Measurements from ENCODE around the gene MRPL14. TPM values are rescaled to one million over a fixed set of nuclear protein-coding genes. Genes with fewer than 3 reads are reported as not detected.

MRPL14 gene
- total RNA-seq, 2 experiments from 2014 or later, result 10.4 to 11.5 TPM

DNA sequence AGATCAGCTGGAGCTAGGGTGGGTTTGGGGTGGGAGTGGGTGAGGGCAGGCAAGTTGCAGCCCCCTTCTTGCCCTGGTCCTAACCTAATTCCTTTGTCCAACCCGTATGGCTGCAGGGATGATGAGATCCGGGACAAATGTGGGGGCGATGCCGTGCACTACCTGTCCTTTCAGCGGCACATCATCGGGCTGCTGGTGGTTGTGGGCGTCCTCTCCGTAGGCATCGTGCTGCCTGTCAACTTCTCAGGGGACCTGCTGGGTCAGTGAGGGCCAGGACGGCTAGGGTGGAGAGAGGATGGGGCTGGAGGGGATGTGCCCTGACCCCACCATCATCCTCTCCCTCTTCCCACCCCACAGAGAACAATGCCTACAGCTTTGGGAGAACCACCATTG lies 12.1 kb upstream of the MRPL14 start:
- Histone ChIP-seq H3K4me3 (ENCODE audit: low read length) (no peak overlapping the region), H3K27ac (ENCODE audit: low read depth in 1 of 2, low read length in 2 of 2) (no peak overlapping the region), H3K9me3 (ENCODE audit: control insufficient read depth in 1 of 2, insufficient read depth in 1 of 2, low read length in 2 of 2) (no peaks in the 10 kb centered on the region), H3K36me3 (ENCODE audit: insufficient read depth, low read length) (peaks cover 33% of the 10 kb centered on the region), H3K27me3 (ENCODE audit: control insufficient read depth in 1 of 2, insufficient read depth in 2 of 2, low read length in 2 of 2) (no peaks in the 10 kb centered on the region), H3K4me1 (ENCODE audit: insufficient read depth, low read length) (no peaks in the 10 kb centered on the region)
- ChIA-PET POLR2A (no interaction called here), CTCF (no interaction called here)
- no peak overlapping the region for H3K4me3 Mint-ChIP-seq
- intact Hi-C loops (cut with DNase I, micrococcal nuclease), result no loop called here
- no peak overlapping the region for H3K27ac Mint-ChIP-seq
- ATAC-seq (ENCODE audit: poor library complexity), result no peak
- H3K9me3 Mint-ChIP-seq, result no peaks in the 10 kb centered on the region
- peaks cover 68% of the 10 kb centered on the region for H3K36me3 Mint-ChIP-seq (ENCODE audit: low read depth)
- no peak for DNase-seq
- no peaks in the 10 kb centered on the region for H3K4me1 Mint-ChIP-seq (ENCODE audit: low read depth)
- H3K27me3 Mint-ChIP-seq, result no peaks in the 10 kb centered on the region
- no peak for TF ChIP-seq CTCF (IDR thresholded peaks at IDR 0.05)

- Histone ChIP-seq H3K4me3 (ENCODE audit: low read length) (no peak overlapping the region), H3K4me1 (ENCODE audit: insufficient read depth, low read length) (no peaks in the 10 kb centered on the region), H3K27ac (ENCODE audit: low read depth in 1 of 2, low read length in 2 of 2) (no peak overlapping the region), H3K9me3 (ENCODE audit: control insufficient read depth in 1 of 2, insufficient read depth in 1 of 2, low read length in 2 of 2) (no peaks in the 10 kb centered on the region), H3K36me3 (ENCODE audit: insufficient read depth, low read length) (peaks cover 30% of the 10 kb centered on the region), H3K27me3 (ENCODE audit: control insufficient read depth in 1 of 2, insufficient read depth in 2 of 2, low read length in 2 of 2) (no peaks in the 10 kb centered on the region)
- H3K36me3 Mint-ChIP-seq (ENCODE audit: low read depth), result peaks cover 63% of the 10 kb centered on the region
- POLR2A ChIA-PET, result no interaction called here
- CTCF ChIA-PET, result interaction anchor here (1.1 kb wide), 1 partner anchor 42 kb away, joined by 3 read pairs; no protein-coding TSS in a partner anchor
- DNase-seq (no peak), ATAC-seq (ENCODE audit: poor library complexity) (no peak)
- no peaks in the 10 kb centered on the region for H3K9me3 Mint-ChIP-seq
- intact Hi-C loops (cut with DNase I, micrococcal nuclease), result no loop called here
- H3K27me3 Mint-ChIP-seq, result no peaks in the 10 kb centered on the region
- no peak for TF ChIP-seq CTCF (IDR thresholded peaks at IDR 0.05)
- H3K4me1 Mint-ChIP-seq (ENCODE audit: low read depth), result no peaks in the 10 kb centered on the region
- H3K27ac Mint-ChIP-seq, result no peak overlapping the region
- H3K4me3 Mint-ChIP-seq, result no peak overlapping the region
Measured at GRCh38 chr6:44138717-44139350, 11.6 kb upstream of the MRPL14 start.

GRCh38 chr6:44135875-44136274 lies 8.6 kb upstream of the MRPL14 start:
- peaks cover 30% of the 10 kb centered on the region for H3K36me3 ChIP-seq (ENCODE audit: insufficient read depth, low read length)
- CTCF ChIA-PET, result interaction anchor here (1.1 kb wide), 1 partner anchor 8 kb away, joined by 3 read pairs; the partner anchor contains the start of genes MRPL14 and TMEM63B

More at GRCh38 chr6:44135875-44136274, 8.6 kb upstream of the MRPL14 start:
- H3K27ac Mint-ChIP-seq, result no peak overlapping the region
- H3K4me3 Mint-ChIP-seq, result no peak overlapping the region
- H3K4me1 Mint-ChIP-seq (ENCODE audit: low read depth), result peaks cover 11% of the 10 kb centered on the region
- H3K4me1 ChIP-seq (ENCODE audit: insufficient read depth, low read length), result peaks cover 9% of the 10 kb centered on the region
- H3K36me3 Mint-ChIP-seq (ENCODE audit: low read depth), result peaks cover 38% of the 10 kb centered on the region
- TF ChIP-seq CTCF (IDR thresholded peaks at IDR 0.05), result no peak
- no peaks in the 10 kb centered on the region for H3K27me3 Mint-ChIP-seq
- ATAC-seq (ENCODE audit: poor library complexity), result no peak
- DNase-seq, result no peak
- POLR2A ChIA-PET, result no interaction called here
- no peak overlapping the region for H3K27ac ChIP-seq (ENCODE audit: low read depth in 1 of 2, low read length in 2 of 2)
- H3K4me3 ChIP-seq (ENCODE audit: low read length), result no peak overlapping the region
- H3K9me3 Mint-ChIP-seq, result no peaks in the 10 kb centered on the region
- no peaks in the 10 kb centered on the region for H3K27me3 ChIP-seq (ENCODE audit: control insufficient read depth in 1 of 2, insufficient read depth in 2 of 2, low read length in 2 of 2)
- no peaks in the 10 kb centered on the region for H3K9me3 ChIP-seq (ENCODE audit: control insufficient read depth in 1 of 2, insufficient read depth in 1 of 2, low read length in 2 of 2)
- intact Hi-C loops (cut with DNase I, micrococcal nuclease), result no loop called here
